GM23338 (cell line): ENCODE measurements around the gene ZEB2. TPM values are rescaled to one million over a fixed set of nuclear protein-coding genes. Genes with fewer than 3 reads are reported as not detected.

Source experiments
- ATAC-seq: fragments of 200-7000 bp; cut with Tn5 transposase; 3 replicates; pipeline ENCODE4 v1.9.1; 2020
- DNase-seq: peaks from one replicate; pipeline ENCODE4 v3.0.0-alpha.2; 2015; ENCODE audit warnings: low spot score
- H2AFZ ChIP-seq: fragments of 200-600 bp; sonication (generic); 2 replicates; pipeline ENCODE4 v1.8.0; 2016; ENCODE audit warnings: antibody characterized with exemption, mild to moderate bottlenecking, moderate library complexity
- H3F3A ChIP-seq: fragments of 200-600 bp; sonication (generic); replicated peaks from 2 replicates; pipeline ENCODE4 v1.8.0; 2017; ENCODE audit warnings: antibody characterized with exemption, mixed run types, low read depth
- H3K27ac ChIP-seq: fragments of 200-600 bp; sonication (generic); 2 replicates; pipeline ENCODE4 v1.6.1; 2016; ENCODE audit warnings: low read depth
- H3K27me3 ChIP-seq: fragments of 200-600 bp; sonication (generic); 2 replicates; pipeline ENCODE4 v1.8.0; 2016; ENCODE audit warnings: mild to moderate bottlenecking, mixed run types, moderate library complexity; ENCODE audit not compliant: insufficient read depth
- H3K36me3 ChIP-seq: fragments of 200-600 bp; sonication (generic); 2 replicates; pipeline ENCODE4 v1.8.0; 2016; ENCODE audit warnings: mild to moderate bottlenecking; ENCODE audit not compliant: insufficient read depth
- H3K4me1 ChIP-seq: fragments of 200-600 bp; sonication (generic); 2 replicates; pipeline ENCODE4 v1.8.0; 2016; ENCODE audit warnings: mild to moderate bottlenecking, moderate library complexity; ENCODE audit not compliant: insufficient read depth
- H3K4me2 ChIP-seq: fragments of 200-600 bp; sonication (generic); 2 replicates; pipeline ENCODE4 v1.7.1; 2017; ENCODE audit warnings: mixed run types
- H3K4me3 ChIP-seq: fragments of 200-600 bp; sonication (generic); 2 replicates; pipeline ENCODE4 v1.6.1; 2016; ENCODE audit warnings: mixed run types
- H3K79me2 ChIP-seq: fragments of 200-600 bp; sonication (generic); replicated peaks from 2 replicates; pipeline ENCODE4 v1.8.0; 2017; ENCODE audit warnings: mild to moderate bottlenecking; ENCODE audit not compliant: insufficient read depth
- H3K9me2 ChIP-seq: fragments of 200-600 bp; sonication (generic); 2 replicates; pipeline ENCODE4 v1.8.0; 2017; ENCODE audit not compliant: insufficient read depth
- H4K20me1 ChIP-seq: fragments of 200-600 bp; sonication (generic); replicated peaks from 2 replicates; pipeline ENCODE4 v1.8.0; 2017; ENCODE audit warnings: mild to moderate bottlenecking; ENCODE audit not compliant: insufficient read depth
- H3K27ac Mint-ChIP-seq: 2 replicates; pipeline ENCODE4 v1.8.0; 2020; ENCODE audit warnings: inconsistent platforms, mild to moderate bottlenecking, moderate library complexity, mixed read lengths
- H3K27me3 Mint-ChIP-seq: 3 replicates; pipeline ENCODE4 v1.8.0; 2022; ENCODE audit warnings: low read depth, mild to moderate bottlenecking, moderate library complexity, mixed read lengths, inconsistent platforms; ENCODE audit not compliant: insufficient read depth, poor library complexity
- H3K36me3 Mint-ChIP-seq: 3 replicates; pipeline ENCODE4 v1.8.0; 2021; ENCODE audit warnings: low read depth, mild to moderate bottlenecking, inconsistent platforms, moderate library complexity, mixed read lengths
- H3K4me1 Mint-ChIP-seq: 3 replicates; pipeline ENCODE4 v1.8.0; 2020; ENCODE audit warnings: mild to moderate bottlenecking, inconsistent platforms, mixed read lengths
- H3K4me3 Mint-ChIP-seq: 3 replicates; pipeline ENCODE4 v1.8.0; 2021; ENCODE audit warnings: moderate library complexity, mild to moderate bottlenecking, inconsistent platforms, mixed read lengths
- H3K9me3 Mint-ChIP-seq: 3 replicates; pipeline ENCODE4 v1.8.0; 2020; ENCODE audit warnings: moderate library complexity, mild to moderate bottlenecking, inconsistent platforms, mixed read lengths
- EZH2phosphoT487 ChIP-seq: fragments of 200-600 bp; sonication (generic); IDR thresholded peaks from one replicate; pipeline ENCODE4 v1.8.1; 2018; ENCODE audit warnings: antibody characterized with exemption; ENCODE audit not compliant: unreplicated experiment
- JUNB ChIP-seq: IDR thresholded peaks from one replicate; pipeline ENCODE4 v1.6.1; 2016; ENCODE audit warnings: antibody characterized with exemption; ENCODE audit not compliant: unreplicated experiment
- NANOG ChIP-seq: IDR thresholded peaks from 2 replicates; pipeline ENCODE4 v1.6.1; 2016; ENCODE audit warnings: antibody characterized with exemption, borderline replicate concordance
- STAT1 ChIP-seq: IDR thresholded peaks from one replicate; pipeline ENCODE4 v1.6.1; 2016; ENCODE audit warnings: antibody characterized with exemption; ENCODE audit not compliant: unreplicated experiment
- polyA plus RNA-seq: library from polyadenylated mRNA; unstranded; fragments of >200 nt; fragmentation: Nextera tagmentation; extraction: Ambion mirVana; gene quantifications from 2 replicates; pipeline ENCODE4 v1.2.1, GENCODE V29; 2016
- total RNA-seq: library from RNA; depleted of rRNA; stranded (reverse); fragments of >200 nt; shearing (Covaris generic); gene quantifications from 2 replicates; pipeline ENCODE4 v1.2.3, GENCODE V29; 2014
- TF ChIP-seq, protein P1 (sequence below): IDR thresholded peaks from 2 replicates; pipeline ENCODE4 v1.6.1; 2016; ENCODE audit warnings: antibody characterized with exemption
- TF ChIP-seq, protein P2 (sequence below): IDR thresholded peaks from one replicate; pipeline ENCODE4 v1.6.1; 2018; ENCODE audit warnings: antibody characterized with exemption; ENCODE audit not compliant: unreplicated experiment

The ZEB2 gene
- total and polyA plus RNA-seq, 2 experiments from 2014 or later: 0.45 TPM; not detected in 1

DNA sequence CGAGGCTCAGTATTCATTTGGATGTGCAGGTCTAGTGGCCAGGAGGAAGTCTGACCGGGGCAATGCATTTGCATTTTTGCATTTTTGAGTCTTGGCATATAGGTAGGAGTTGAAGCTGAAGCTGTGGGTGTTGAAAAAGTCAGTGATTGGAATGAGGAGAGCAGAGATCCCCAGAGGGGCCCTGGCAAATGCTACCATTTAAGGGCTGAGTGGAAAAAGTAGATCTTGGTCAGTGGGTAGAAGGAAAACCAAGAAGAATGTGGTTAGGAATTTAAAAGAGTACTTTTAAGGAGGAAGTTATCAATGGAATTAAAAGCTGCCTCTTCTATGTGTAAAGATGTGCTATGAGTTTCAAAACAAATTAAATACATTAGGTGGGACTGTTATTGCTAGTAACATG lies 143.0 kb downstream of the ZEB2 start (continued):
- TF ChIP-seq, protein P1, sequence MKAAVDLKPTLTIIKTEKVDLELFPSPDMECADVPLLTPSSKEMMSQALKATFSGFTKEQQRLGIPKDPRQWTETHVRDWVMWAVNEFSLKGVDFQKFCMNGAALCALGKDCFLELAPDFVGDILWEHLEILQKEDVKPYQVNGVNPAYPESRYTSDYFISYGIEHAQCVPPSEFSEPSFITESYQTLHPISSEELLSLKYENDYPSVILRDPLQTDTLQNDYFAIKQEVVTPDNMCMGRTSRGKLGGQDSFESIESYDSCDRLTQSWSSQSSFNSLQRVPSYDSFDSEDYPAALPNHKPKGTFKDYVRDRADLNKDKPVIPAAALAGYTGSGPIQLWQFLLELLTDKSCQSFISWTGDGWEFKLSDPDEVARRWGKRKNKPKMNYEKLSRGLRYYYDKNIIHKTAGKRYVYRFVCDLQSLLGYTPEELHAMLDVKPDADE: no peak
- TF ChIP-seq, protein P2, sequence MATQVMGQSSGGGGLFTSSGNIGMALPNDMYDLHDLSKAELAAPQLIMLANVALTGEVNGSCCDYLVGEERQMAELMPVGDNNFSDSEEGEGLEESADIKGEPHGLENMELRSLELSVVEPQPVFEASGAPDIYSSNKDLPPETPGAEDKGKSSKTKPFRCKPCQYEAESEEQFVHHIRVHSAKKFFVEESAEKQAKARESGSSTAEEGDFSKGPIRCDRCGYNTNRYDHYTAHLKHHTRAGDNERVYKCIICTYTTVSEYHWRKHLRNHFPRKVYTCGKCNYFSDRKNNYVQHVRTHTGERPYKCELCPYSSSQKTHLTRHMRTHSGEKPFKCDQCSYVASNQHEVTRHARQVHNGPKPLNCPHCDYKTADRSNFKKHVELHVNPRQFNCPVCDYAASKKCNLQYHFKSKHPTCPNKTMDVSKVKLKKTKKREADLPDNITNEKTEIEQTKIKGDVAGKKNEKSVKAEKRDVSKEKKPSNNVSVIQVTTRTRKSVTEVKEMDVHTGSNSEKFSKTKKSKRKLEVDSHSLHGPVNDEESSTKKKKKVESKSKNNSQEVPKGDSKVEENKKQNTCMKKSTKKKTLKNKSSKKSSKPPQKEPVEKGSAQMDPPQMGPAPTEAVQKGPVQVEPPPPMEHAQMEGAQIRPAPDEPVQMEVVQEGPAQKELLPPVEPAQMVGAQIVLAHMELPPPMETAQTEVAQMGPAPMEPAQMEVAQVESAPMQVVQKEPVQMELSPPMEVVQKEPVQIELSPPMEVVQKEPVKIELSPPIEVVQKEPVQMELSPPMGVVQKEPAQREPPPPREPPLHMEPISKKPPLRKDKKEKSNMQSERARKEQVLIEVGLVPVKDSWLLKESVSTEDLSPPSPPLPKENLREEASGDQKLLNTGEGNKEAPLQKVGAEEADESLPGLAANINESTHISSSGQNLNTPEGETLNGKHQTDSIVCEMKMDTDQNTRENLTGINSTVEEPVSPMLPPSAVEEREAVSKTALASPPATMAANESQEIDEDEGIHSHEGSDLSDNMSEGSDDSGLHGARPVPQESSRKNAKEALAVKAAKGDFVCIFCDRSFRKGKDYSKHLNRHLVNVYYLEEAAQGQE: no peak
- TF ChIP-seq NANOG (no peak), EZH2phosphoT487 (no peak)

DNA sequence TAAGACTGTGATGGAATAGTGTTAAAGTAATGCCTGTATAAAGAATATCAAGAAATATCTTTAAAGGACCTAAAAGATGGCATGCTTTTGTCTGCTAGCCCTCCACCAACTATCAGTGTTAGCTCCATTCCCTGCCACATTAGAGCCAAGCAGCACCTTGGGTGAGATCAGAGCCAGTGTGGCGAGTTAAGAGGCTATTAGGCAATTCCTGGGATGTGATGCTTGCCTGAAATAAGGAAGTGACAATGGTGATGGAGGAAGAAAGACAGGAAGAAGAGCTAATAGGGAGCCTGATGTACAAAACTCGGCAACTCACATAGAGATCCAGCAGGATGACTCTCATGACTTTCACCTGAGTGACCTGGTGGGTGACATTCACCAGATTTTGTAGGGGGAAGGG lies 143.5 kb downstream of the ZEB2 start:
- Histone ChIP-seq H3K9me2 (no peaks in the 10 kb centered on the region), H3K27me3 (no peaks in the 10 kb centered on the region), H3K36me3 (no peaks in the 10 kb centered on the region), H4K20me1 (no peaks in the 10 kb centered on the region), H3K79me2 (no peaks in the 10 kb centered on the region), H3K4me1 (peaks cover 9% of the 10 kb centered on the region; the same call in 1 of the 2 replicates), H2AFZ (no peak overlapping the region), H3F3A (no peaks in the 10 kb centered on the region), H3K27ac (no peak overlapping the region), H3K4me3 (no peak overlapping the region), H3K4me2 (no peak overlapping the region)
- Mint-ChIP-seq H3K9me3 (no peaks in the 10 kb centered on the region), H3K27me3 (no peaks in the 10 kb centered on the region), H3K4me1 (peaks cover 11% of the 10 kb centered on the region), H3K36me3 (no peaks in the 10 kb centered on the region), H3K27ac (no peak overlapping the region), H3K4me3 (no peak overlapping the region)
- DNase-seq: no peak
- ATAC-seq: no peak
- no peak for TF ChIP-seq JUNB
- TF ChIP-seq, protein P1: no peak
- TF ChIP-seq, protein P2: no peak
- no peak for TF ChIP-seq STAT1
- TF ChIP-seq EZH2phosphoT487: no peak
